Stimulated activated CD8-positive, alpha-beta memory T cell treated with anti-CD3 and anti-CD28 coated beads, Interleukin-7, amount 100 ng/mL, for 1 hour (primary cell): Measurements from ENCODE around the gene P2RX1.
"Not testable (repeated sequence)": the region's sequence is repeated elsewhere in the genome, so short reads cannot be mapped to it uniquely, and the experiment has no call there.

Source experiments
- DNase-seq, 2 donors: peaks; one replicate each; pipeline ENCODE4 v3.0.0-alpha.2; 2020; ENCODE audit warnings: low read depth in 2 of 2

P2RX1 gene

GRCh38 chr17:3857261-3858105 is 58.8 kb downstream of the P2RX1 start:
- no peak for DNase-seq

GRCh38 chr17:3854204-3854603 is 62.1 kb downstream of the P2RX1 start:
- DNase-seq: not testable (repeated sequence)

- DNase-seq: no peak
These were observed 63.7 kb downstream of the P2RX1 start for GRCh38 chr17:3852561-3852960.

GRCh38 chr17:3851461-3852100 is 64.7 kb downstream of the P2RX1 start:
- DNase-seq: no peak

GRCh38 chr17:3848229-3848835 is 67.9 kb downstream of the P2RX1 start:
- no peak for DNase-seq

GRCh38 chr17:3847165-3847670 is 69.0 kb downstream of the P2RX1 start:
- no peak for DNase-seq
